HEK293 (cell line): ENCODE data around the gene WDR41.

Experiments
- CTCF ChIP-seq: fragments of 450-650 bp; formaldehyde crosslinking; IDR thresholded peaks from 2 replicates; pipeline ENCODE4 v1.5.1; 2016; ENCODE audit warnings: missing biosample characterization, missing genetic modification characterization
- ELK4 ChIP-seq: IDR thresholded peaks from 2 replicates; pipeline ENCODE4 v1.6.1; 2011; ENCODE audit warnings: mild to moderate bottlenecking, low read depth, low read length, borderline replicate concordance
- PRDM10 ChIP-seq: fragments of 450-650 bp; formaldehyde crosslinking; IDR thresholded peaks from 2 replicates; pipeline ENCODE4 v1.5.1; 2016; ENCODE audit warnings: missing biosample characterization, missing genetic modification characterization
- ZBTB17 ChIP-seq: fragments of 450-650 bp; formaldehyde crosslinking; IDR thresholded peaks from 2 replicates; pipeline ENCODE4 v1.5.1; 2016; ENCODE audit warnings: missing biosample characterization, missing genetic modification characterization
- ZBTB21 ChIP-seq: fragments of 450-650 bp; formaldehyde crosslinking; IDR thresholded peaks from 2 replicates; pipeline ENCODE4 v1.5.1; 2017; ENCODE audit warnings: missing biosample characterization, missing genetic modification characterization
- ZFP41 ChIP-seq: fragments of 450-650 bp; formaldehyde crosslinking; IDR thresholded peaks from 2 replicates; pipeline ENCODE4 v1.5.1; 2016; ENCODE audit warnings: missing biosample characterization, missing genetic modification characterization, borderline replicate concordance
- ZNF274 ChIP-seq, 2 experiments: fragments of 200-500 bp in 1 of 2; fragments of 450-650 bp in 1 of 2; sonication (Bioruptor generic) in 1 of 2; formaldehyde crosslinking in 1 of 2; IDR thresholded peaks; 2 replicates each; pipeline versions ENCODE4 v1.5.1 to v1.6.1; 2014 to 2016; ENCODE audit warnings: borderline replicate concordance in 1 of 2, inconsistent platforms in 1 of 2, low read length in 1 of 2, missing biosample characterization in 1 of 2, missing genetic modification characterization in 1 of 2
- ZNF324 ChIP-seq: fragments of 450-650 bp; formaldehyde crosslinking; IDR thresholded peaks from 2 replicates; pipeline ENCODE4 v1.5.1; 2016; ENCODE audit warnings: missing biosample characterization, missing genetic modification characterization
- ZNF514 ChIP-seq: fragments of 450-650 bp; formaldehyde crosslinking; IDR thresholded peaks from 2 replicates; pipeline ENCODE4 v1.5.1; 2016; ENCODE audit warnings: missing biosample characterization, missing genetic modification characterization
- ZNF518A ChIP-seq: fragments of 450-650 bp; formaldehyde crosslinking; conservative IDR thresholded peaks from 2 replicates; pipeline ENCODE4 v1.5.1; 2016; ENCODE audit warnings: low read depth, missing biosample characterization, missing genetic modification characterization
- ZNF561 ChIP-seq: fragments of 450-650 bp; IDR thresholded peaks from 2 replicates; pipeline ENCODE4 v1.5.1; 2018; ENCODE audit warnings: missing biosample characterization, missing genetic modification characterization, borderline replicate concordance
- ZNF785 ChIP-seq: fragments of 450-650 bp; formaldehyde crosslinking; IDR thresholded peaks from 2 replicates; pipeline ENCODE4 v1.5.1; 2016; ENCODE audit warnings: missing biosample characterization, missing genetic modification characterization

GRCh38 chr5:77483682-77484081 is 8.4 kb downstream of the WDR41 start:
- TF ChIP-seq CTCF (tag by site-specific recombination) (no peak), ZNF324 (tag by site-specific recombination) (no peak), ZNF514 (tag by site-specific recombination) (no peak), PRDM10 (tag by site-specific recombination) (no peak), ZFP41 (tag by site-specific recombination) (no peak), ELK4 (no peak), ZNF274 (IDR thresholded peaks at IDR 0.05; ENCODE audit: low read length) (no peak), ZNF274 (tag by site-specific recombination; IDR thresholded peaks at IDR 0.05; ENCODE audit: borderline replicate concordance) (no peak), ZNF785 (tag by site-specific recombination) (no peak), ZNF518A (tag by site-specific recombination) (no peak), ZBTB21 (tag by site-specific recombination) (no peak), ZBTB17 (tag by site-specific recombination) (no peak), ZNF561 (tag by site-specific recombination) (no peak)
